Right ventricle myocardium inferior (tissue), 1 donor: ENCODE data around the gene IDE. TPM values are rescaled to one million over a fixed set of nuclear protein-coding genes. Genes with fewer than 3 reads are reported as not detected.
"Not testable (repeated sequence)": the region's sequence is repeated elsewhere in the genome, so short reads cannot be mapped to it uniquely, and the experiment has no call there.

ENCODE experiments used
- ATAC-seq: fragments of 200-7000 bp; cut with Tn5 transposase; one replicate; pipeline ENCODE4 v1.9.1; 2020; ENCODE audit warnings: mild to moderate bottlenecking, moderate library complexity
- DNase-seq: peaks from one replicate; pipeline ENCODE4 v3.0.0; 2021; ENCODE audit errors: missing footprints
- intact Hi-C: fragments of 100-400 bp; cut with DNase I; formaldehyde crosslinking; loops from one replicate; pipeline ENCODE4 v1.11.0; 2022
- total RNA-seq: library from RNA; stranded (reverse); fragmentation: NEBNext Ultra II Directional; extraction: Animal tissue kit (Norgen Biotek cat#: 25700); gene quantifications from one replicate; pipeline ENCODE4 v1.2.1, GENCODE V29; 2021
- donor health status: DM: no; HTN: yes; CAD: no; lungs with severe emphysema.

Gene IDE
- total RNA-seq, 1 donor from 2014 or later = 49.9 TPM

DNA sequence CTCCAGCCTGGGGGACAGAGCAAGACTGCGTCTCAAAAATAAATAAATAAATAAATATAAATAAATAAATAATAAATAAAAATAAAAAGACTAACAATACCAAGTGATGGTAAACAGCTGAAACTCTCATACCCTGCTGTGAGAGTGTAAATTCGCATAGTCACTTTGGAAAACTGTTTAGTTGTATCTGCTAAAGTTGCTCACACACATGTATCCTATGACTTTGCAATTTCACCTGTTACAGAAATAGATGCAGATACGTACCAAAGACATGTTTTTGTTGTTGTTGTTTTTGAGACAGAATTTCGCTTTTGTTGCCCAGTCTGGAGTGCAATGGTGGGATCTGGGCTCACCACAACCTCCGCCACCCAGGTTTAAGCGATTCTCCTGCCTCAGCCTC, 135.7 kb downstream of the IDE start:
- intact Hi-C loops = no loop called here
- ATAC-seq (no peak), DNase-seq (no peak)

DNA sequence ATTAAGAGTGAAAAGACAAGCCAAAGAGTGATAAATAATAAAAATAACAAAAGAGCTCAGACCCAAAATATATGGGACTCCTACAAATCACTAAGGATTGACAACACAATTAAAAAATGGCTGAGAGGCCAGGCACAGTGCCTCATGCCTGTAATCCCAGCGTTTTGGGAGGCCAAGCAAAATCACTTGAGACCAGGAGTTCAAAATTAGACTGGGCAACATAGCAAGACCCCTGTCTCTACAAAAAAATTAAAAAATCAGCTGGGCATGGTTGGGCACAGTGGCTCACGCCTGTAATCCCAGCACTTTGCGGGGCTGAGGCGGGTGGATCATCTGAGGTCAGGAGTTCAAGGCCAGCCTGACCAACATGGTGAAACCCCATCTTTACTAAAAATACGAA, 137.3 kb downstream of the IDE start:
- ATAC-seq (no peak), DNase-seq (no peak)
- intact Hi-C loops = no loop called here

DNA sequence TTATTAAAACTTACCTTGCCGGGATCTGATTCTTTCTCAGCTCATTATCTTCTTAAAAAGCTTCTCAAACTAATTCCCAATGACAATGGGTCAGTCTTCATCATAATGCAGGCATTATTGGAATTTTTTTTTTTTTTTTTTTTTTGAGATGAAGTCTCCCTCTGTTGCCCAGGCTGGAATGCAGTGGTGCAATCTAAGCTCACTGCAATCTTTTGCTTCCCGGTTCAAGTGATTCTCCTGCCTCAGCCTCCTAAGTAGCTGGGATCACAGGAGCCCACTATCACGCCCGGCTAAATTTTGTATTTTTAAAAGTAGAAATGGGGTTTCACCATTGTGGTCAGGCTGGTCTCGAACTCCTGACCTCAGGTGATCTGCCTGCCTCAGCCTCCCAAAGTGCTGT, 137.8 kb downstream of the IDE start:
- DNase-seq, intact Hi-C loops, ATAC-seq: not testable (repeated sequence)

DNA sequence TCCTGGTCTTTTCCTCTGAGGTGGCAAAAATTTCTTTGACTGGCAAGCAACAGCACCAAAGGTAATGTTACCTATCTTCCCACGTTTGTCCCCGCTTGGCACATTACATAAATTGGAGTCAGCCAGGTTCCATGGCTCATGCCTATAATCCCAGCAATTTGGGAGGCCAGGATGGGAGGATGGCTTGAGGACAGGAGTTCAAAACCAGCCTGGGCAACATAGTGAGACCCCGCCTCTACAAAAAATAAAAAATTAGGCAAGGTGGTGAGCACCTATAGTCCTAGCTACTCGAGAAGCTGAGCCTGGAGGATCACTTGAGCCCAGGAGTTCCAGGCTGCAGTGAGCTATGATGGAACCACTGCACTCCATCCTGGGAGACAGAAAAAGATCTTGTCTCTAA, 139.5 kb downstream of the IDE start:
- no peak for ATAC-seq
- intact Hi-C loops = loop anchor here (2.0 to 5.0 kb wide), 3 partner anchors 68 to 348 kb away; no protein-coding TSS in a partner anchor
- no peak for DNase-seq

DNA sequence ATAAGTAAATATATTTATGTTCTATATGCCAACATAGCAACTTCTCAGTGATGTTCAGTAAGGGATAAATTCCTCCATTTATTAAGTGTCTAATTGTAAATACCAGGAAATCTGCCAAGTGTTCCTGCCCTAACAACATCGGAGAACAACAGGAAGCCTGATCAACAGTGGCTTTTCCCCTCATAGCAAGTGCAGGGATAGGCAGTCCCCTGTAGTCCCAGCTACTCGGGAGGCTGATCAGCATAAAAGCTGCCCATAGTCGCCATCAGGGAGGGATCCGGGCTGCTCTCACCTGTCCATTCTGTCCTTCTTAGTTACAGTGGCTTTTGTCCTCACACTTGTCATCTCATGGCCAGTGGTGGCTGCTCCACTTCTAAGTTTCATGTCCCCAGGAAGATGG, 141.3 kb downstream of the IDE start:
- ATAC-seq (no peak), DNase-seq (no peak)
- intact Hi-C loops = loop anchor here (2.0 to 5.0 kb wide), 2 partner anchors 142 to 190 kb away; partner anchors contain the start of genes CPEB3 and MARCHF5

DNA sequence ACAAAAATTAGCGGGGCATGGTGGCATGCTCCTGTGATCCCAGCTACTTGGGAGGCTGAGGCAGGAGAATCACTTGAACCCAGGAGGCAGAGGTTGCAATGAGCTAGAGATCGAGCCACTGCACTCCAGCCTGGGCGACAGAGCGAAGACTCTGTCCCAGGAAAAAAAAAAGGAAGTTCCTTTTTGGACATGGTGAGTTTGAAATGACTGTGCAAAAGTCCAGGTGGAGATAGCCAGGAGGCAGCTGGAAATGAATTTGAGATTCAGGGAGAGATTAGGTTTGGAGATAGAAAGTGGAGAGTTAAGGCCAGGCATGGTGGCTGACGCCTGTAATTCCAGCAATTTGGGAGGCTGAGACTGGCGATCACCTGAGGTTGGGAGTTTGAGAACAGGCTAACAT, 143.8 kb downstream of the IDE start:
- intact Hi-C loops = loop anchor here (2.0 to 5.0 kb wide), 2 partner anchors 49 to 188 kb away; no protein-coding TSS in a partner anchor
- DNase-seq = no peak
- ATAC-seq = no peak

DNA sequence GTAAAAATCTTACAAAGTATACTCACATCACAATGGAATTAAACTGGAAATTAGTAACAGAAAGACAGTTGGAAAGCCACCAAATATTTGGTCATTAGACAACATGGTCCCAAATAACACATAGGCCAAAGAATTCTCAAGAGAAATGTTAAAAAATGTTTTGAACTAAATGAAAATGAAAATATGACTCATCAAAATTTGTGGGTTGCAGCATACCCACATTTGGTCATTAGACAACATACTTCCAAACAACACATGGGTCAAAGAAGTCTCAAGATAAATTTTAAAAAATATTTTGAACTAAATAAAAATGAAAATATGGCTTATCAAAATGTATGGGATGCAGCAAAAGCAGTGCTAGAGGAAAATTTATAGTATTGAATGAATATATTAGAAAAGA, 152.3 kb downstream of the IDE start:
- no peak for ATAC-seq
- intact Hi-C loops = no loop called here

DNA sequence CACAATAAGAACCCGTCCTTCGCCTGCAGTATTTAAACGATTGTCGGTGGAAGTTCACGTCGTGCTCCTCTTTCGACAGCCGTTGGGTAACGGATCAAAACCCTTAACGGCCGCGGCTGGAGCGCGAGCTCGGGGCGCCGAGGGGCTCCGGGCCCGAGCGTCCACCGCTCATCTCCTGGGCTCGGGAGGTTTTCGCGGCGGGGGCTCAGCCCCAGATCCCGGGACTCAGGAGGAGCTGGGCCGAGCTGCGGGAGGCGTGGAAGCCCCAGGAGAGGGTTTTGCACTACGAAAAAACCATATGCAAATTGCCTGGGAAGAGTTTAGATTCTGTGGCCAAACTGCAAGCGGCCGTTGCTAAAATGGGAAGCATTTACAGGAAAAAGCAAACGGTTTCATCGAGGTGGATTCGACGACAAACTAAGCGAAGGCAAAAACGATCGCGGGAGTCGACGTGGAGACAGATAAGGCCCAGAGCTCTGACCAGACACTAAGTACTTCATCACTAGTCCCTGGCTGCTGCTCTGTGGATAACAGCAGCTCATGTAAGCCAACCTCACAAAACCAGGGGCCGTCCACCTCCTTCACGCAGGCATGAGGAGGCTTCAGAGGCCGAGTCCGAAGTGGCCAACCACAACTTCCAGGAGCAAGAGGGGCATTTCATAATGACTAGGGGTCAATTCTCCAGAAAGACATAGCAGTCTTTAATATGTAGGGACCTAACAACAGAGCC, 153.2 kb downstream of the IDE start:
- no peak for DNase-seq
- ATAC-seq = peak; percentile 58
- intact Hi-C loops = loop anchor here (1.0 kb wide), 1 partner anchor 129 kb away; the partner anchor contains the start of genes CPEB3 and MARCHF5

More for the DNA sequence above, 152.3 kb downstream of the IDE start:
- DNase-seq = no peak

DNA sequence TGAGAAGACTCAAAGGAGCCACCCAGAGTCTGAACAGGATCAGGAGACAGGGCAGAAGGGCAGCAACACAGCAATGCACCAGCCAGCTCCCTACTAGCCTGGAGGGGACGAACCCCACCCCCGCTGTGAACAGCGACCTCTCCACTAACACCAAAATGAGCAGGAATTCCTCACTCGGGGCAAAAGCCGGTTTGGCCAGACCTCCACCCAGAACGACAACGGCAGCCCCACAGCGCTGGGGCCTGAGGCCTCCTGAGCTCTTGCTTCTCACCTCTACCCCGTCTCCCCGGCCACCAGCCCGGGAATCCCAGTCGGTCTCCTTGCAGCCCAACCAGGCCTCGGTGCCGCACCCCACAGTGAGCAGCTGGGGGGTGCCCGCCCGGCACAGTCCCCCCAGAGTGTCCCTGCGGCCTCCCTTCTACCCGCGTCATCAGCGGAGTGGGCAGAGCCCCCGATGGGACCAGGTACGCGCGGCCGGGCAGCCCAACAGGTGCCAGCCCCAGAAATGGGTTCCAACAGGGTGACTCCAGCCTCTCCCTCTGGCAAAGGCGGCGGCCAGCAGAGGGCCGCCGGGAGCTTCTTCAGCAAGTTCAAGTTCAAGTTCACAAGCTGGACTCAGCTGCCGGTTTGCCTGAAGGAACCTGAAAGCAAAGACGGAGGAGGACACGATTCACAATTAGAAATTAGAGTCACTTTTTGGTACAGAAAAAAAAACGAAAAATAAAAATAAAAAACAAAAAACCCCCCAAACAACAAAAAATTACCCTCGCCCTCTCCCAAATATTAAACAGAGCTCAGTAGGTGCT, 153.9 kb downstream of the IDE start:
- DNase-seq = peak; percentile 75
- peak; percentile 71 for ATAC-seq
- intact Hi-C loops = loop anchor here (1.0 kb wide), 1 partner anchor 129 kb away; the partner anchor contains the start of genes CPEB3 and MARCHF5

DNA sequence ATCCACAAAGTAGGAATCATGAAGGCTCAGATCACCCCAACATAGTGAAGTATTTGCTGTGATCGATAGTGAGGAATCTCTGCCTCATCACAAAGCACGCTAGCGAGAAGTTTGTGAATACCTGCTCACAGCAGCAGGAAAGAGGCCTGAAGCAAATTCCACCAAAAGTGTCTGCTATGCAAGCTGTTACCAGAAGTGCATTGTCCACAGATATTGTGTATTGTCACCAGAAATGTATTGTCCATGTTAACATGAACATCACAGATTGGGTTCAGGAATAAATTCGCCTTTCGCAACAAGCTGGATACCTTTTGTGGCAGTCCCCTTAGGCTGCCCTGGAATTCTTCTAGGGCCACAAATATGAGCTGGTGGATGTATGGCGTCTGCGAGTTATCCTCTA, 155.0 kb downstream of the IDE start:
- intact Hi-C loops = no loop called here
- no peak for ATAC-seq
- DNase-seq = no peak

DNA sequence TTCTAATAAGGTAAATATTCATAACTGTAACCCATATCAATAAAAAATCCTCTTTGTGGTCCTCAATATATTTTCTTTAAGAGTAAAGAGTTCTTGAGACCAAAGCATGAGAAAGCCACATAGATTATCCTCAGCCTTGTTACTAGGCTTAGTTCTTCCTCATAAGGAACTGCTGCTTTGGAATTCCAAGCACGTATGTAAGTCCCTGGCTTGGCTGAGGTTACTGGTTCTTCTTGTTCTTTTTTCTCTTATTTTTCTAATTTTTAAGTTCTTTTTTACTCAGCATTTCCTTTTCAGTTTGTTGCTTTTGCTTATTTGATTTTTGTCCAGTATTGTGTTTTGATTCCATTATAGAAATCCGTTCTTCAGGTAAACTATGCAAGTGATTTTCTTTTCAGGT, 155.7 kb downstream of the IDE start:
- intact Hi-C loops = no loop called here
- no peak for ATAC-seq
- DNase-seq = no peak

DNA sequence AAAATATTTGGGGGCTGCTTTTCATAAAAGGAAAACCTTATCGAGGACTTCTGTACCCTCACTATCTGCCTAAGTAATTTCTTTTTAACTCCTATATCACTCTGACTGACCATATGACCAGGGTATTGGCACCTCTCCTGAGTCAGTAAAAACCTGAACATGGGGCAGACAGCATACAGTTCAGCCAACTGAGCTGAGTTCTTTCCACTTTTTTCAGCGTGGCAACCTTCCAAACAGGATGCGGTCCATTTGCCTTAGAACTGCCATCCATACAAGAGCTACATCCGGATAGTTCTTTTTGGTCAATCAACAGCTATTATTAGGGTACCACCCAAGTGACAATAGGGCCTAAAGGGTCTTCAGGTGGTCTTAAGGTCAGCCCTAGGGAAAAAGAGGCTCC, 160.4 kb downstream of the IDE start:
- no peak for DNase-seq
- no peak for ATAC-seq
- intact Hi-C loops = no loop called here

DNA sequence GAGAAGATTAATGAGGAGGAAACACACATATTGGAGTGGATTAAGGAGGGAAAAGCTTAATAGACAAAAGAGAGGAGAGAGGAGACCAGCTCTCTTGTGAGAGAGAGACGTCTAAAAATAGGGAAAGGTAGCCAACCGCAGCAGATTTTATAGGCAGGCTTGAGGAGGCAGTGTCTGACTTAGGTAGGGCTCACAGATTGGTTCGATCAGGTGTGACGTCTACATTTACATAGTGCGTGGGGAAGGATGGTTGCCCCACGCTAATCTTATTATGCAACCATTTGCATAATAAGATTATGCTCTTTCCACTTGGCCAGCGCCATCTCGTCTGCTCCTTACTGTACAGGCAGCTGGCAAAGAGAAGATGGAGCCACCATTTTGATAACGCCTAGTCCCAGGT, 160.9 kb downstream of the IDE start:
- DNase-seq (no peak), ATAC-seq (no peak)
- intact Hi-C loops = no loop called here

DNA sequence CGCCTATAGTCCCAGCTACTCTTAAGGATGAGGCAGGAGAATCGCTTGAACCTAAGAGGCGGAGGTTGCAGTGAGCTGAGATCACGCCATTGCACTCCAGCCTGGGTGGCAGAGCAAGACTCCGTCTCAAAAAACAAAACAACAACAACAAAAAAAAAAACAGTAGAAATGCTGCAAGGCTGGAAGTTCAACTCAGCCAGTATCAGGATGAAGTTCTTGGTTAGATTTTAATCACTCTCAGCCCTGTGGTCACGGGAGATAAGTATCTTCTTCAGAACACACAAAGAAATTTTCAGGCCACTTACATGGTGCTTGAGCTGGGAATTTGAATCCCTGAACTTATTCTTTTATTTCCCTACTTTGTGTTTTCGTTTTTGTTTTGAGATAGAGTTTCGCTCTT, 162.5 kb downstream of the IDE start:
- DNase-seq (no peak), ATAC-seq (no peak)
- intact Hi-C loops = no loop called here

DNA sequence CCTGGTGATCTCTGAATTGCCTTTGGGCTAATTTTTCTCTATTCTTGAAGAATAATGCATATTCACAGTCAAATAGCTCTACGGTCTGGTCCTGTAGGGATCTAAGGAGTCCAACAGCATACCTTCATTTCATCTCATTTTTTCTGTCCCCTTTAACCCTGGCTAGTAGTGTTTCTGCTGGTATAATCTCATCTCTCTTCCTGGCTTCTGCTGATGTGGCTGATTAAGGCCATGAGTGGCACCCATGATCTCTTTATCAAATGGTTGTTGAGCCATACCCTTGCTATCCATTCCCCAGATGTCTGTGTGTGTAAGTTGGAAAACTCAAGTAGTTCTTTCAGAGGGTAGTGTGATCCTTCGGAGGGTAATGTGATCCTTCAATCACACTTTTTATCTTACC, 163.4 kb downstream of the IDE start:
- no peak for DNase-seq
- intact Hi-C loops = no loop called here
- ATAC-seq = no peak

DNA sequence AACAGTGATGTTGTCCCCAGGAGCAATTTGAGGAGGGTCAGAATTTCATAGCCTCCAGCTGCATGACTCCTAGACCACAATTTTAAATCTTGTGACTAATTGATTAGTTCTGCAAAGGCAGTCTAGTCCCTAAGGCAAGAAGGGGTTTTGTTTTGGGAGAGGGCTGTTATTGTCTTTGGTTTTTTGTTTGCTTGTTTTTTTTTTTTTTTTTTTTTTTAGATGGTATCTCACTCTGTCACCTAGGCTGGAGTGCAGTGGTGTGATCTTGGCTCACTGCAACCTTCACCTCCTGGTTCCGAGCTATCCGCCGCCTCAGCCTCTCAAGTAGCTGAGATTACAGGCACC, 165.9 kb downstream of the IDE start:
- ATAC-seq = no peak
- intact Hi-C loops = no loop called here
- DNase-seq = no peak

DNA sequence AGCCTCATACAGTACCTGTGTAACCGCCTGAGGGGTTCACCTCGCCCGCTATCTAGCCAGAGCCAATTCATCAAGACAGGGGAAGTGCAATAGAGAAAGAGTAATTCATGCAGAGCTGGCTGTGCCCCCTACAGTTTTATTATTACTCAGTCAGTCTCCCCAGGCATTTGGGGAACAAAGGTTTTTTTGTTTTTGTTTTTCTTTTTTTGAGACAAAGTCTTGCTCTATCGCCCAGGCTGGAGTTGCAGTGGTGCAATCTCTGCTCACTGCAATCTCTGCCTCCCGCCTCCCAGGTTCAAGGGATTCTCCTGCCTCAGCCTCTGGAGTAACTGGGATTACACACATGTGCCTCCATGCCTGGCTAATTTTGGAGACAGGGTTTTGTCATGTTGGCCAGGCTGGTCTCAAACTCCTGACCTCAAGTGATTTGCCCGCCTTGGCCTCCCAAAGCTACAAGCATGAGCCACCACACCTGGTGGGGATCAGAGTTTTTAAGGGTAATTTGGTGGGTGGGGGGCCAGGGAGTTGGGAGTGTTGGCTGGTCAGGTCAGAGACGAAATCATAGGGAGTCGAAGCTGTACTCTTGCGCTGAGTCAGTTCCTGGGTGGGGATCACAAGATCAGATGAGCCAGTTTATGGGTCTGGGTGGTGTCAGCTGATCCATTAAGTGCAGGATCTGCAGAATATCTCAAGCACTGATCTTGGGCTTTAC, 166.4 kb downstream of the IDE start:
- DNase-seq = no peak
- intact Hi-C loops = no loop called here
- no peak for ATAC-seq

DNA sequence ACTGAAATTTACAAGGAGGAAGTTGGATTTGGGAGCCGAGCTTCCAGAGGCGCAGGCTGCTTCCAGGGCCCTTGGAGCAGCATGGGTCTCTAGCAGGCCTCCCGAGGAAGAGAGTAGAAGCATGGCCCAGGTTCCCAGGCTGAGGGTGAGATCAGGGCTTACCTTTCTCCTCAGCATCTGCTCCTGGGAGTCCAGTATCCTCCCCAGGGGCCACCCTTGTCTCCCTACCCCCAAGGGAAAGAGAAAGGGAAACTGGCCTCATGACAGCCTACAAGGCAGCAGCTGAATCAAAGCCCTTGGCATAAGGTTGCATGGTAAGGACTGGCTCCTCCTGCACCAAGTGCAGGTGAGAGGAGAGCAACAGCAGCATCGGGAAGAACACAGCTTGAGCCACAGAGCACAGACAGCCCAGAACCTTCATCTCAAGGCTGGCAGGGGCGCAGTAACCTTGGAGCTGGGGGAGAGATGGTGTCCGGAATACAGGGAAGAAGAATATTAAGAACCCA, 168.4 kb downstream of the IDE start:
- intact Hi-C loops = no loop called here
- DNase-seq = no peak
- no peak for ATAC-seq
